HL-60/S4 treated with retinoic acid at 250 ng/mL for 4 days and 3 days (cell line): ENCODE measurements around the gene DCLK2.
"Not testable (repeated sequence)": the region's sequence is repeated elsewhere in the genome, so short reads cannot be mapped to it uniquely, and the experiment has no call there.

Experiments
- in situ Hi-C: fragments of 300-500 bp; cut with MboI; formaldehyde crosslinking; loops from 2 replicates; pipeline ENCODE4 v1.7.0; 2022; ENCODE audit warnings: low sequenced_read_pairs

DCLK2 gene

DNA sequence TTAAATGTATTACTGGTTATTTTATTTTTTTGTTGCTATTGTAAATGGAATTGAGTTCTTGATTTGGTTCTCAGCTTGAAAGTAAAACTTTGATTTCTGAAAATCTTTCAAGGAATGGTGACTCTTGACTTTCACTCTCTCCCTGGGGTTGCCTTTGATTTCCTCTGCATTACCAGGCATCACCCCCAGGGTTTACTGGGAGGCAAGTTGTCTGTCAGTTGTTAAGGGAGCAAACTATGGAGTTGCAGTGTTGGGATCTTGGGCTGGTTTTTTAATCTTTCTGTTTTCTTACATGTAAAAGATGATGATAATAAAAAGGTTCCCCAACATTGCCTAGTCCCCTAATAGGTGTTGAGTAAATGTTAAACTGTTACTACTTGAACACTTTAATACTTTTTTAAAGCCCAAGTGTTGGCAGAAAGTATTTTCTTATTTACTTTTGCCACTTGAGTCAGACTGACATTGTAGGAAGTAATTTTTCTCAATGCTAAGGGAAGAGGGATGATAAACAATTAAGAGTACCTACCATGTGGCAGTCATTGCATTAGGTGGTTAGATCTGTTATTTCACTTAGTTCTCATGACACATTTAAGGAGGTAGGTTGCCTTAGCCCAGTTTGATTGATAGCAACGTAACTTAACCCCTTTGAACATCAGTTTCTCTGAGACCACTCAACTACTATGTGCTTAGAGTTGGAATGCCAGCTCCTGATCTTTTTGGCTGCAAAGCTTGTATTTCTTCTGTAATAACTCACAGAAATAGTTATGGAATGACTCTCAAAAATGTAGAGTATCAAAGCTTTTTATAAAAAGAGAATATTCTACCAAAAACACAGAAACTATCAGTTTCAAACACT lies 67.1 kb downstream of the DCLK2 start:
- in situ Hi-C loops = no loop called here

DNA sequence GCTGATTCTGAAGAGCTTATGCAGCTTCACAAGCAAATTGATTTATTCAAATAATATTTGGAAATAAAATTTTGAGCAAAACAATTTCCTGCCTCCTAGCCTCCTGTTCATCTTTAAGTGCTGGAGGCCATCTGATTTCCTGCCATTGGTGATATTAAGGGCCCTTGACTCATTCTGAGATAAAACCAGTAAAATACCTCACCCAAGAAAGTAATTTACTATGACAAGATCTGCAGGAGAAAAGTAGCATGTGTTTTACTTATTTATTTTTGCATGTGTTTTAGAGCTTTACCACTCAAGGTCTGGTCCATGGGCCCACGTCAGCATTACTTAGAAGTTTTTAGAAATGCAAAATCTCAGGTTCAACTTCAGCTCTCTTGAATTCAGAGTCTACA lies 67.7 kb downstream of the DCLK2 start:
- in situ Hi-C loops = no loop called here

DNA sequence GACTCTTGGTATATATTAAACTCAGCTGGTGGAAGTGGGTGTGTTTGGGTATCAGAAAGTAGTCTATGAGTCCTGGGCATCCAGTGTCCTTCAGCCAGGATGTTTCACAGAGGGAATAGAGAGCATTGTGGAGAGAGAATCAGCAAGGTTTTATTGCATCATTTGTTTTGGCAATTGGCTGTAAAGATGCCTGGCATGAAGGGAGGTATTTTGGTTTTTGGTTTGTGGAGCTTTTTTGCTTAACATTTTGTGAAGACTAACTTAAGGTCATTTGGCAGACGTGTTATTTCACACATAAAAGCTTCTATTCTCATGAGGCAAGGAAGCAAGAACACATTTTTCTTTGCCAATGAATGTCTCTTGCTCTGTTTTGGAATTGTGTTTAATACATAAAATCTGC lies 71.1 kb downstream of the DCLK2 start:
- in situ Hi-C loops = no loop called here

DNA sequence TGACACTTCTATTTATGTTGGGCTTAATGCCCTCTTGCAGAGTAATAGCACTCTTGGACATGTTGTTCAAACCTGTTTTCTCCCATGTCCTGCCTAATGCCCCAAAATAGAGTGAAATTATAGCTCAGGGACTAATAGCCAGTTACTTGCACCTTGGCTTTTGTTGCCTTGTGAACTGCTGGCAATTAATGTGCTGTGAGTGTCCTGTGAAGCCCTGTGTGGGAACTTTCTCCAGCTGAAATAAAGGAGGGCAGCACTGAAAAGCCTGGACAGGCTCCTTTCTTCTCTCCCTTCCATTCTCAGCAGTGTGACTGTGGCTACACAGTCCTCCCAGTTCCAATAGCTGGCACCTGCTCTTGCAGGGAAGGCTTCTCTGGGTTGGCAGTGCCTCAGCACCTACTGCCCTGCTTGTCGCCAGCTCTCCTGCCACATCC lies 72.4 kb downstream of the DCLK2 start:
- in situ Hi-C loops = no loop called here

DNA sequence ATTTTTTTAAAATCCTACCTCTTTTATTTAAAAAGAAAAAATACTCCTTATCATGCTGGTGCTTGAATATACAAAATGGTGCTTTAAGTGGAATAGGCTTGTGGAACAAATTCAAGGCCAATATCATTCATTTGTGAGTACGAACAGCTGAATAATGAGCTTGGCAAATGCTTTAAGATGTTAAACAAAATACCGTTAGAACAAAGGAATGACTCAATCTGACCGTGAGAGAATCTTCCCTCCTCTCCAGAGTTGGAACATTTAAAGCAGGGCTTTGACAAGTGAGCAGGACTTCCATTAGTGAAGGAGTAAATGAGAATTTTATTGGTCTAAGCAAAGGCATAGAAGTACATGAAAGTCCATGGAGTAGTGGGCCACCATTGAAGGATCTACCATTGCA lies 74.5 kb downstream of the DCLK2 start:
- in situ Hi-C loops = no loop called here

GRCh38 chr4:150155391-150155790 lies 77.1 kb downstream of the DCLK2 start:
- in situ Hi-C loops = no loop called here

DNA sequence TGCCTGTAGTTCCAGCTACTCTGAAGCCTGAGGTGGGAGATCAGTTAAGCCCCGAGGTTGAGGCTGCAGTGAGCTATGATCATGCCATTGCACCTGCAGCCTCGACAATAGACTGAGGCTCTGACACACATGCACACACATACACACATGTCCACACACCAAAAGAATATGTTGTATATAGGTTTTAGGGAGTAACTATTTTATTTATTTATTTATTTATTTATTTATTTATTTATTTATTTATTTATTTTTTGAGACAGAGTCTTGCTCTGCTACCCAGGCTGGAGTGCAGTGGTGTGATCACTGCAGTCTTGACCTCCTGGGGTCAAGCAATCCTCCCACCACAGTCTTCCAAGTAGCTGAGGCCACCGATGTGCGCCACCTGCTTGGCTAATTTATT lies 78.3 kb downstream of the DCLK2 start:
- in situ Hi-C loops = no loop called here

DNA sequence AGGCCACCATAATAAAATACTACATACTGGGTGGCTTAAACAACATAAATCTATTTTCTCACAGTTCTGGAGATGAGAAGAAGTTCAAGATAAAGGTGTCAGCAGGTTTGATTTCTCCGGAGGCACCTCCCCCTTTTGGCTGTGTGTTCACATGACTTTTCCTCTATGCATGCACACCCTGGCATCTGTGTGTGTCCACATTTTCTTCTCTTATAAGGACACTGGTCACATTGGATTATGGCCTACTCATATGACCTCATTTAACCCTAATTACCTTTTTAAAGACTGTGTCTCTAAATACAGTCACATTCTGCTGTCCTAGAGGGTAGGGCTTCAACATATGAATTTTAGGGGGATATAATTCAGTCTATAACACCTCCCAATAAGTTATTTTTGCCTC lies 79.8 kb downstream of the DCLK2 start:
- in situ Hi-C loops = no loop called here

GRCh38 chr4:150160473-150160872 lies 82.2 kb downstream of the DCLK2 start:
- in situ Hi-C loops = no loop called here

DNA sequence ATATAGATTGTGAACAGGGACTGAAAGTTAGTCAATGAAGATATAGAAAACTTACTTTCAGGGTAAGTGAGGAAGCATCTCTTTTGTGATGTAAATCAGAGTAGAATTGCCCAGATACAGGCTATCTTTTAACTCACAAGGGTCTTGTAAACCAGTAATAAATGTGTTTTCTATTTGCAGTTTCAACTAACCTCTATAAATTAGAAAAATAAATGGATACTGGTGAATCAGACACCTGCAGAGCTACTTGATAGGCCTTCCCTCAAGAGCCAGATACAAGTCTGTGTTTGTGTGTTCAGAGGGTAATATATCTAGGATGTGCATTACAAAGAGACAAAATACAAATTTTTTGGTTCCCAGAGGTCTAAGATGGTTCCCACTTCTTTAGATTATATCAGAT lies 82.9 kb downstream of the DCLK2 start:
- in situ Hi-C loops = no loop called here

DNA sequence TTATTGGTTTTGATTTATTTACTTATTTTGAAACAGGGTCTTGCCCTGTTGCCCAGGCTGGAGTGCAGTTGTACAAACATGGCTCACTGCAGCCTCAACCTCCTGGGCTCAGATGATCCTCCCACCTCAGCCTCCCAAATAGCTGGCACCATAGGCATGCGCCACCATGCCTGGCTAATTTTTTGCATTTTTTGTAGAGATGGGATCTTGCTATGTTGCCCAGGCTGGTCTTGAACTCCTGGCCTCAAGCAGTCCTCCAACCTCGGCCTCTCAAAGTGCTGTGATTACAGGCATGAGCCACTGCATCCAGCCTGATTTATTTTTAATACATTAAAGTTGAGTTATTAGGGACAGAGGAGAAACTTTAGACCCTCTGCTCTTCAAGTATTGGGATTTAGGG lies 83.8 kb downstream of the DCLK2 start:
- in situ Hi-C loops = not testable (repeated sequence)

GRCh38 chr4:150164055-150164454 lies 85.8 kb downstream of the DCLK2 start:
- in situ Hi-C loops = no loop called here

DNA sequence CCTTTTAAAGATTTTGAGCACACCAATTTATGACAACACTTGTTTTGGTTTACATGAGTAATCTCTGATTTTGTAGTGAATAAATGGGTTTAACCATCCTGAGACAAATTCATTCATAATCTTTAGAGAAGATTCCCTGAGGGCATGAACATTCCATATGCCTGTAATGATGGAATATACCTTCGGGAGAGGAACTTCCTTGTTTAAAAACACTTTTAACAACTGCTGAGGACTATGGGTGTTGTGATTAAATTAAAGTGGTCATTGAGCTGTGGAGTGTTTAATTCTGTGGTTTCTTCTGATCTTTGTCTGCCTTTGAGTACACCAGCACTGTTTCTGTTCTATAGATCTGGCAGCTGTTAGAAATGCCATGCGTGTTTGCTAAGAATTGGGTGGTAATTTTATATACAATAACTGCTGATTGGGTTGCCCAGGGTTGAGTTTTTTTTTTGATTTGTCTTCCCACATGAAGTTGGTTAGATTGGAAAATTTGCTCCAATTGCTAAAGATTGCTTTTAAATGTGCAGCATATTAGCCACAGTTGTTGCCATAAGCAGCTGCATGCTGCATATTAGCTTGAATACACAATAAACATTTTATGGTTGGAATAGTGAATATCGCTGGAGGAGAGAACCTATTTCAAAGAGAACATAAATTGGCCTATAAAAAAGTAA lies 86.8 kb downstream of the DCLK2 start:
- in situ Hi-C loops = no loop called here

GRCh38 chr4:150167054-150167453 lies 88.8 kb downstream of the DCLK2 start:
- in situ Hi-C loops = no loop called here

DNA sequence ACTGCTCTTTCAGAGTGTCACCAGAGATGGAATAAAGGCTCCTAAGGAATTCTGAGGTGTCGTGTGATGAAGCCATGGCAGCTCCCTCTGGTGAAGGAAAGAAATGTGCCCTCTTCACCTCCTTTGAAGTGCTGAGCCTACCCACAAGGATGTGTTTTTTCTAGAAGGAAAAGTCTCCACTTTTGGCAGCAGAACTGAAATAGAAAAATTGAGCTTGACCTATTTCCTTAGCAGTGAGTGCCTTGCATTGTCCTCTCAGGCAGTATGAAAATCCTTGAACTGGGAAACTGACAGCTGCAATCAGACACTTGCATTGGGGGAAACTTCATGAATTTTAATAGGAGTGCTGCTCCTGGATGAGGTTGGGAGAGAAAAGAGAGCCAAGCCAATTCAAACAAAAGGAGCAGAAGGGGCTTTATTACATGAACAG lies 95.2 kb downstream of the DCLK2 start:
- in situ Hi-C loops = no loop called here

DNA sequence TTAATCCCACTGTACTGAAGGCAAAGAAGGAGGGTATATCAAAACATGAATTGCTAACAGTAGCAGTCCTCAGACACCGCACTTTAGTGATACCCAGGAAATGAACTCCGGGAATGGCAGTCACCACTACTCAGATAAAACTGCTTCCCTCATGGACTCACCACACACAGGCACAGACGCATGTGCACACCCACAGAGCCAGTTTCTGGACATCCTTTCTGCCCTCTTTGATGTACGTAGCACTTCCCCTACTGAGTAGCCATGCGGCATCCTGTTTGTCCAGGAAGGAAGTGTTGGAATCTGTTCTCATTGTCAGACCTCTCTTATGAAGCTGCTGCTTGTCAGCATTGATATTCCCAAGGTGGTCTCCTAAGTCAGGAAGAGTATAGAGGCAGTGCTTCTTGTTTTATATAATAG lies 95.7 kb downstream of the DCLK2 start:
- in situ Hi-C loops = no loop called here

DNA sequence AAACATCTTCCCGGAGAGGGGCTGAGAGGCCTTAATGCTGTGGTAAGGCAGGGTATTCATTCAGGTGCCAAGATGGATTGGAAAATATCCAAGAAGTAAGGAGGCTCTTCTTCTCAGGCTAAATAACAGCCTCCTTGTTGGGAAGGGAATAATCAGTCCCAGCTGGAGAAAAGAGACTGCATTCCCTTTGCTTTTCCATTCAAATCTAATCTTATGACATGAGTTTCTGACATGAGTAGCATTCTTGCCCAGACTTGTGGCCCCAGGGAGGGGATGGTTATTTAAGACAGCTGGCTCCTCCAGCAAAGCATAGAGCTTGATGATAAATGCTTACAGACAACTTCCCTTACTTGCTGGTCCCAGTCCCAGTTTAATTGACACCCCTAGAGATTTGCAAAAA lies 98.3 kb downstream of the DCLK2 start:
- in situ Hi-C loops = no loop called here

DNA sequence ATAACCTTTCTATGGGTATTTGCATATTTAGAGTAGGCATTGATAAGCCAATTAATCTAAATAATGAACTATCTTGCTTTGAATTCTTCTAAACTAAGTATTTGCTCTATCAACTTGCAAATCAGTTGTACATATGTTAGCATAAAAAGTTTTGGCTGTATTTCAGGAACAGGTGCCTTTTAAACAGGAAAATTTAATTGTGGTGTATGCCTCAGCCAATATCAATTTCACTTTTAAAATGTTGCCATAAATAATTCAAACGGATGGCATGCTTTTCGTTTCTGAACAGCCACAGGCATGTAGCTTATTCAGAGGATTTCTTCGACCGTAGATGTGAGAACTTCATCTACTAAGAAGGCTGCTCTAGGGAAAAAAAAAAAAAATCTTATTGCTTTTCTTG lies 99.9 kb downstream of the DCLK2 start:
- in situ Hi-C loops = no loop called here

DNA sequence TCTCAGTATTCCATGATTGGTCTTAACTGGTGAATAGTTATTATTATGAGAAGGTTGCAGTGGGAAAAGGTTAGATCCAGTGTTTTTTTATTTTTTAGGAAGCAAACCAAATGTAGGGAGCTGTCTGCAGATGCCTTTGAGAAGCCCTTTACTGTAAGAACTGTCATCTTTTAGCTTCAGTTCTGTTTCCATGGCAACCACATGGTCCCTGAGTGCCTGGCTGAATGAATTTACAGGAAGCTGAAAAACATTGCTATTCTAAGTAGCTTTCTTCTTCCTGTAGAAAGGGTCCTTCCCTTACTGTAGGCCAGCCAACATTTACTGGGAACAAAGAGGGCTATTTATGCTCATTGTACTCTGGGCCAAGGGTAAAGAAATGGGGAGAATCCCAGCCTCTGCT lies 103.3 kb downstream of the DCLK2 start:
- in situ Hi-C loops = no loop called here

DNA sequence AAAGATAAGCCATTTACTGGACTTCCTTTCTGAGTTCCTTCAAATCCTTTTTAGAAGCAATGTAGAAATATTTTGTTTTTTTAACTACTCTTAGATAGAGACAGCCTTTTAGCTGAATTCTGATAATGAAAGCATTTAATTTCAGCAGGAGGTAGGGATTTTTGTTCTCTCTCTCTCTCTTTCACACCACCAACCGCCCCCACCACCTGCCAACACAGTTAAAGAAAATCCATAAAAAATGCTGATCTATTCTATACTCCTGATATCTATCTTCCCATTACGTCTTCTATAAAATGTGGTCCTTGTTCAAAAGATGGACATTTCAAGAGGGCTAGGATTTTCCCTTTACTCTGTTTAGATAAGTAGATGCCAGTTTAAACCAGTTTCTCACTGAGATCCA lies 104.5 kb downstream of the DCLK2 start:
- in situ Hi-C loops = no loop called here

DNA sequence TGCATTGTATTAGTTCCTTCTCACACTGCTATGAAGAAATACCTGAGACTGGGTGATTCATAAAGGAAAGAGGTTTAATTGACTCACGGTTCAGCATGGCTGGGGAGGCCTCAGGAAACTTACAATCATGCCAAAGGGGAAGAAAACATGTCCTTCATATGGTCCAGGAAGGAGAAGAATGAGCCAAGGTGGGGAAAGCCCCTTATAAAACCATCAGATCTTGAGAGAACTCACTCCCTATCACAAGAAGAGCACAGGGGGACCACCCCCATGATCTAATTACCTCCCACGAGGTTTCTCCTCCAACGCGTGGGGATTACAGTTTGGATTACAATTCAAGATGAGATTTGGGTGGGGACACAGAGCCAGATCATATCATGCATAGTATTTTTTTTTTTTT lies 106.8 kb downstream of the DCLK2 start:
- in situ Hi-C loops = not testable (repeated sequence)

DNA sequence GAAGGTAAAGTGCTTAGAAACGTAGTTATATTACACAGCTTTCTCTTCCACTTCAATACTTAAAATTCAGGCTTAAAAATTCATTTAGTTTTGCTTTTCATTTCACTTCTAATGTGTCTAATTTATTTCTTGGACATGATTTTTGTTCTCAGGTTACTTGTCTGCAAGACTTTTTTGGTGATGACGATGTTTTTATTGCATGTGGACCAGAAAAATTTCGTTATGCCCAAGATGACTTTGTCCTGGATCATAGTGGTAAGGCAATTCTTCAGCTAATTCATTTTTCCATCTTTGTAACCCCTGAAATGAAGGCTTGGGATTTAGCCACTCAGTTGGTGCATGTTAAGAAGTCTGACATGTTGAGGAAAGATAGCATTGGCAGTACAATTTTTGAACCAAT lies 114.7 kb downstream of the DCLK2 start:
- in situ Hi-C loops = no loop called here
